Midbrain (tissue), 1 donor: Measurements from ENCODE around the gene SPAG5.

ENCODE experiments used
- DNase-seq: peaks from one replicate; lab custom pipeline; 2025; lab: John Stamatoyannopoulos, UW

Gene SPAG5, protein sequence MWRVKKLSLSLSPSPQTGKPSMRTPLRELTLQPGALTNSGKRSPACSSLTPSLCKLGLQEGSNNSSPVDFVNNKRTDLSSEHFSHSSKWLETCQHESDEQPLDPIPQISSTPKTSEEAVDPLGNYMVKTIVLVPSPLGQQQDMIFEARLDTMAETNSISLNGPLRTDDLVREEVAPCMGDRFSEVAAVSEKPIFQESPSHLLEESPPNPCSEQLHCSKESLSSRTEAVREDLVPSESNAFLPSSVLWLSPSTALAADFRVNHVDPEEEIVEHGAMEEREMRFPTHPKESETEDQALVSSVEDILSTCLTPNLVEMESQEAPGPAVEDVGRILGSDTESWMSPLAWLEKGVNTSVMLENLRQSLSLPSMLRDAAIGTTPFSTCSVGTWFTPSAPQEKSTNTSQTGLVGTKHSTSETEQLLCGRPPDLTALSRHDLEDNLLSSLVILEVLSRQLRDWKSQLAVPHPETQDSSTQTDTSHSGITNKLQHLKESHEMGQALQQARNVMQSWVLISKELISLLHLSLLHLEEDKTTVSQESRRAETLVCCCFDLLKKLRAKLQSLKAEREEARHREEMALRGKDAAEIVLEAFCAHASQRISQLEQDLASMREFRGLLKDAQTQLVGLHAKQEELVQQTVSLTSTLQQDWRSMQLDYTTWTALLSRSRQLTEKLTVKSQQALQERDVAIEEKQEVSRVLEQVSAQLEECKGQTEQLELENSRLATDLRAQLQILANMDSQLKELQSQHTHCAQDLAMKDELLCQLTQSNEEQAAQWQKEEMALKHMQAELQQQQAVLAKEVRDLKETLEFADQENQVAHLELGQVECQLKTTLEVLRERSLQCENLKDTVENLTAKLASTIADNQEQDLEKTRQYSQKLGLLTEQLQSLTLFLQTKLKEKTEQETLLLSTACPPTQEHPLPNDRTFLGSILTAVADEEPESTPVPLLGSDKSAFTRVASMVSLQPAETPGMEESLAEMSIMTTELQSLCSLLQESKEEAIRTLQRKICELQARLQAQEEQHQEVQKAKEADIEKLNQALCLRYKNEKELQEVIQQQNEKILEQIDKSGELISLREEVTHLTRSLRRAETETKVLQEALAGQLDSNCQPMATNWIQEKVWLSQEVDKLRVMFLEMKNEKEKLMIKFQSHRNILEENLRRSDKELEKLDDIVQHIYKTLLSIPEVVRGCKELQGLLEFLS

DNA sequence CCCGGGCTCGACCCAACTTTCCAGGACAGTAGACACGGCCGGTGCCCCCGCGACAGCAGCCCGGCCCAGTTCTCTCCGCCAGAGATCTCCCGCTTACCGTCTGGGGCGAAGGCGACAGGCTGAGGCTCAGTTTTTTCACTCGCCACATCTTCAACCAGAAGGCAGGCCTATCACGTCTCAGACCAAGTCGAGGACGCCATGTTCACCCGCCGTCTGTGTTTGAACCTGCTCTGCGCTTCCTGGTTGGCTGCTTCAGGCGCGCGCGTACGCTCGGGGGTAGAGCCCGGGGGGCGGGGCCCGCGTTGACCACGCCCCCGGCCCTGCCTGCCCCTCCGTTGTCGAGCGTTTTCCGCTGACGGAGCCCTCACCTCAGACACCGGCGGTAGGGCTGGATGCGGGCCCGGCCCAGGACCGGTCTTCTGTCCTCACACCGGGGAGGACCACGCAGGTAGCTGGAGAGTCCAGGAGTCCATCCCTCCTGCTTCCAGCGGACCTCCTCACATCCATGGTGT is at the start of gene SPAG5:
Gene SPAG5, minus strand, starts transcription at position 227 of the 512 bp plus-strand sequence. Its CDS starts 79 bp downstream, at position 148.
- DNase-seq = peak; percentile 91

DNA sequence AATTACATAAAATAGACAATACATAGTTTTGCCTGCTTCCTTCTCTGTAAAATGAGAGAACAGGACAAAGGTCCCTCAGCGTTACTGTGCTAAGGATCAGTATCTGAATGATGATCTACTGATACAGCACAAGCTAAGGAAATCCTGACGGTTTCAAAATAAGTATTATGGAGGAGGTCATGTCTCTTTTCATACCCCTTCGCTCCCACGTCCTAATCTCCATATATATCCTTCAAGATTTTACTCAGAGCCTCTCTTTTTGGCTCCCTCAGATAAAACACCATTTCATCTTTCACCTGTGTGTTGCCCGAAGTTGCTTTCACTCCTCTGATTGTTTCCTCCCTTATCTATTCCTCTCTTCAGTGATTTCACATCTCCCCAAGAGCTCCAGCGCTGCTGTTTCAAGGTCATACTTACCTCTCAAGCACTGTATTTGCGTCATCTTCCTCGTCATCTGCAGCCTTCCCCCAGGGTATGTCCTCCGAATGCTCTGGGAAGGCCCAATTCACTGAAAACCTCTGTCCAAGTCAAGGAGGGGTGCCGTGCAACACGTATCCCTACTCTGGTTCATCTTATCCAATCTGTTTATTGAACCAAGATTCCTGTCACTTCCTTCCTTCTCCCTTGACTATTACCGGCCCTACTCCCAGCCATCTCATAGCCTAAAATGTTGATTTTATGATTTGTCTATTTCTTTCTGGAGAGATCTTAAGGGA is 47.4 kb upstream of the SPAG5 start:
- no peak for DNase-seq

DNA sequence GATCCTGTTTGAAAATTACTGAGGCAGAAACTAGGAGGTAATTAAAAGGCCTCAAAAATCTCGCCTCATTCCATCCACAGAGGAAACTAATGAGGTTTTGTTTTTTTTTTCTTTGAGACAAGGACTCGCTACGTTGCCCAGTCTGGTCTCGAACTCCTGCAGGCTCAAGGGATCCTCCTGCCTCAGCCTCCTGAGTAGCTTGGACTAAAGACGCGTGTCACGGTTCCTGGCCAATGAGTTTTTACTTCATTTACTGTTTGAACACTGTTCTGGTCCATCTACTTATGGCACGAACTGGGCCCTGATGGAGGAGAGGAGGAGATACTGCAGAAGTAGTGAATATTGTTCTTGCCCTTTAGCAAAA is 46.7 kb upstream of the SPAG5 start:
- DNase-seq = no peak

DNA sequence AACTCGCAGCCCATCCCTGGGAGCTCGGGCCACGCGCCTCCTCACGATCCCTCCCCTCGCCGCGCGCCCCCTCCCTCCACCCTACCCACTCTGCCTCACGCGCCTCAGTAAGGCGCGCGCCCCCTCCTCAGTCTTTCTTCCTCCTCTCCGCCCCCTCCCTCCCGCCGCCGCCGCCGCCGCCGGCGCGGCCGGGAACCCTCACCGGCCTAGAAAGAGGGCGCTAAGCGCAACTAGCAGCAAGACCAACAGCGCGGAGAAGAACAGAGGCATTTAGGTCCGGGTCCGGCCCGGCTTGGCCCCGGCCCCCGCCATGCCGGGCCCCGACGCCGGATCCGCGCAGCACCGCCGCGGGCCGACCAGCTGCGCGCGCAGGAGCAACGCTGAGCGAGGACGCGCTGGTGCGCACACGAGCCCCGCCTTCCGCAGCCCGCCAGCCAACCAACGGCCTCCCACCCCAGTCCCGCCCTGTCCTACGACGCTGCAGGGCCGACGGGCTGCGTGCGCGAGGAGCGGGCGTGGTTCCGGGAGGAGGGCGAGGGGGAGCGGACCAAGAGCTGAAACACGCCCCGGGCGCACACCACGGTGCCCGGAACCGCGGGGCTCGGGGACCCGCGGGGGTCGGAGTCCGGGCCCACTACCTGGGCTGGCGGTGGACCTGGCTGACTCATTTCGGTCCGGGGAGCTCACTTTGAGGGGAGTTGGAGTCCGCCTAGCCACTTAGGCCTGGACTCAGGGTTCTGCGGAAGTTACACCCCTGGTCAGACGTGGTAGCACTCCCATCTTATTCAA is 46.2 kb upstream of the SPAG5 start, which contains the start of gene BLTP2:
Gene BLTP2, minus strand, starts transcription at position 372 of the 789 bp plus-strand sequence. Its CDS starts 102 bp downstream, at position 270.
- peak; percentile 95 for DNase-seq

DNA sequence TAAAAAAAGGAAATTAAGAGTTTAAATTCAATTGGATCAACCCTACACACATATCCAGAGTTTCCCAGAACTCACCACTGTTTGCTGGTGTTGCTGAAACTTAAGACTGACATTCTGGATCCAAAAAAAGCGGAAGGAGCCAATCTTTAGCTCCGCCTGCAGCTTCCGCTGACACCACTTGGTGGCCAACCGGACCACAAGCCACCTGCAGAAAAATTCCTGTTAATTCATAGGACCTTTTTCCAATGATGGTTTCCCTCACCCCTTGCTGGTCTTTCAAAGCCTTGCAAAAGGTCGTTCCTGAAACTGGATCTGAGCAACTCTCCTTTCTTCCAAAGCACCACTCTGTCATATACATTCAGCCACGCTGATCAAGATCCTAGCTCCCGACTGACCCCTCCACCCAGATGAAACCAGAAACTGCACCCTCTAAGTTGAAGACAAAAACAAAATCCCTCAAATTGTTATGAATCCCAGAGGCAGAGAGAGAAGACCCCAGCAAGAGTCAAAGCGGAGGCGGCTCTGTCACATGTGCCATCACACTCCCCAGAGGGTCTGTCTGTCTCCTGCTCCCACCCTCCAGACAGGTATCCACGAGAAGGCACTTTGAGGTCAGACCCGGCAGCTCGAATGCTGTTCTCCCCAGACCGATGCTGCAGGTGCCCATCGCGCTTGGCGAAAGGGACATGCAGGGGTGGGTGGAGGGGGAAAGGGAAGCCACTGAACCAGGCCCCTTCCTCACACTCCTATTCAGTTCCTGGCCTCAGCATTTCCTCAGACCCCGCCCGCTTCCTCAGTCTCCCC is 45.4 kb upstream of the SPAG5 start:
- DNase-seq = peak; percentile 21

DNA sequence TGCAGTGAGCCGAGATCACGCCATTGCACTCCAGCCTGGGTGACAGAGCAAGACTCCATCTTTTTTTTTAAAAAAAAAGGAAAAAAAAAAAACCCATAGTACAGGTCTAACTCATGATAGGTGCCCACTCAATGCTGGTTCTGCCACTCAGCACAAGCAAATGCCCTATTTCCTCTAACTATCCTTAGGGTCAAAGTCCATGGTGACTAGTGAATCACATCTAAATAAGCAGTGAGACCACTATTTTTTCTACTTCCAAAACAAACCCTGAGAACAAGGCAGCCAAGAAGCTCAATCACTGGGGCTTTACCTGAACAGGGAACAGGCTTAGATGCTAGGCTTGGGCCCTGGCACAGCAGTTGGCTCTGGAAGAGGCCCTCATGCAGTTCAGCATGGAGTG is 42.8 kb upstream of the SPAG5 start:
- no peak for DNase-seq

DNA sequence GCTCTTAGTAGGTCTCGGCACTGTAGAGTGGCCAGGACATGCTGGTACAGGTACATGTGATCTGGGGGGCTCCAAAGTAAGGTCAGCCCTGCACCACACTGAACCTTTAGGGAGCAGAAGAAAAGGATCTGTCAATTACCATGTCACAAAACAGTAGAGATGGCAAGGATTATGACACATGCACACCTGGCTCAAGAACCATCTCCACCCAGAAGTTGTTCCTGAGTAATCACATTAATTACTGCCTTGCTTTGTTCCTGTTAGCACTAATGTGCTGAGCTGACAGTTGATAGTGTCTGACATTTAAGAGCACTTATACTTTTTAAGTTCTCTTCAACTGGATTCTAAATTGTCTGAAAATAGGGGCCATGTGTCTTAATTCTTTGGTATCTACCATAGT is 36.7 kb upstream of the SPAG5 start:
- no peak for DNase-seq

DNA sequence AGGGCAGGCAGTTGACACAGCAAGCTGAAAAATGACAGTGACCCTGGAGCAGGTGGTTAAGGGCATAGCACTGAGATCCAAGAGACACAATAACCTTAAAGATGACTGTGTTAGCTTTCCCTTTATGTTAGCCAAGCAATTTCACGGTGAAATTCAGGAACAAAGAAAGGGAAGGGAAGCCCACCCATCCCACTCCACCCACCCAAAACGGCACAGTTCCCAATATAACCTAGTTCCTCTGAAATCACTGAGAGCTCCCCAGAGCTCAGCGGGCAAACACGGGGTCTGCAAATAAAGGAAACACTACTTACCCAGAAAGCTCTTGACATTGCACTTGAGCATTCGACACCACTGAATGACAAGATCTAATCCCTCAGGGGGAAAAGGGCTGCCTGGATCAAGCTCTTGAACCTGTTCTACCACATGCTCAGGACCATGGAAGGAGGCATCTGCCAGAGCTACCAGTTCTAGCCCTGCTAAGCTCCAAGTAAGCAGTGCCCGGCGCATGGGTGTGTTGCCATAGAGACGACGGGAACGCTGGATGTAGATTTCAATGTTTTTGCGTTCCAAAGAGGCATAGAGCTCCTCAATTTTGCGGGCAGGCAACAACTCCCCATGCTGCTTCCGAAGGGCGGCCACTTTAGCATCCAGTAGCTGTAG is 35.5 kb upstream of the SPAG5 start:
- DNase-seq = no peak

DNA sequence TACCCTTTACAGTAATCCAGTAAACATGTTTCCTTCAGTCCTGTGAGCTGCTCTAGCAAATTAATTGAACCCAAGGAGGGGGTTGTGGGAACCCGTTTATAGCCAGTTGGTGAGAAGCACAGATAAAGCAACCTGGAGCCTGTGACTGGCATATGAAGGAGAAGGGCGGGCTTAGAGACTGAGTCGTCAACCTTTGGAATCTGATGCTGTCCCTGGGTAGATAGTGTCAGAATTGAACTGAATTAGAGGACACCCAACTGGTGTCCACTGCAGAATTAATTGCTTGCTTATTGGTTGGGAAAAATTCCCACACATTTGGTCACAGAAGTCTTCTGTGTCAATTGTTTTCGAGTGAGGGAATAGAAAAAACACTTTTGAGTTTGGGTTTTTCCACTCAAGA is 28.0 kb upstream of the SPAG5 start:
- DNase-seq = no peak

DNA sequence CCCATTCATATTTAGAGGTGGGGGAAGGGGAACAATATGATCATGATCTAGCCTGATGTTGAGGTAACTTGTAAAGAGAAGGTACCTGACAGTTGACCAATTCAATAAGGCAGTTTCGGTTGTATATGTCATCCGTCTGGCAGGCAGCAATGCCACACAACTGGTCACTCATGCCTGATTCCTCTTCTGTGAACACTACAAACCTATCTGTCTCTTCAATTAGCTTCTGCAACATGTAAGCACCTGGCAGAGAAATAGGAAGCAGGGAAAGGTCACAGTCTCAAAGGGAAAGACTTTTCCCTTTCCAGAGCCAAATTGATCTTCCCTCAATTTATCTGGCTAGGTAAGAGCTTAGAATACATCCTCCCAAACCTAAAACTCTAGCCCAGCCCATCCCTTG is 25.3 kb upstream of the SPAG5 start:
- no peak for DNase-seq

DNA sequence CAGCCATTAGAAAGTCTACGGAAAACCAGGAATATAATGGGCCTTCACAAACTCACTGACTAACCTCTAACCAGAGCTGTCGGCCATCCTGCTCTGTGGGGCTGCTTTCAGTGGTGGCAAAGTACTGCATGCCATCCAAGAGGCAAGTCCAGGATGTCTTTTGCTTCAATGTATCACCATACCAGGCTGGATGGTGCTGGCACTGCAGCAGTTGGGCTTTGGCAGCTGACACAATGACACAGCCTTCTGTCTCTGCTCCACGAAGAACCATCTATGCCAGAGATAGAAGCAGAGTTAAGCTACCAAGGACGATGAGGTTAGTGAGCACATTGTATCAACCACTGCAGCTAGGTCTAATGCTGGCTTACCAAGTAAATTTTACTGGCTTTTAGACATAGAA is 24.9 kb upstream of the SPAG5 start:
- no peak for DNase-seq

DNA sequence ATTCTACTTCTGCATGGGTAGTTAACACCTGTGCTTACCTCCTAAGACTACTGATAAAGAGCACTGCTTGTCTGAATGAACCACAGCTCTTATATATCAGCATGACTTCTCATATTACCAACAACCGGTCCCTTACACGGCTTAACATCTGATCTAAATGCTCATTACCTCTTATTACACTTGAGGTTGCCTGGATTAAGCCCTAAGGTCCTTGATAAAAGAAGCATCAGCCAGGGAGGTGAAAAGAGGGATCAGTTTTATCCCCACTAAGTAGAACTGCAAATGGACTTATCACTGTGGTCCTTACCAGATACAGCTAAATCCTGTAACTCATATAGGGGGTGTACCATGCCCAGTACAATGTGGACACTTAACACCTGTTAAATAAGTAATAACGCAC is 23.4 kb upstream of the SPAG5 start:
- DNase-seq = no peak

DNA sequence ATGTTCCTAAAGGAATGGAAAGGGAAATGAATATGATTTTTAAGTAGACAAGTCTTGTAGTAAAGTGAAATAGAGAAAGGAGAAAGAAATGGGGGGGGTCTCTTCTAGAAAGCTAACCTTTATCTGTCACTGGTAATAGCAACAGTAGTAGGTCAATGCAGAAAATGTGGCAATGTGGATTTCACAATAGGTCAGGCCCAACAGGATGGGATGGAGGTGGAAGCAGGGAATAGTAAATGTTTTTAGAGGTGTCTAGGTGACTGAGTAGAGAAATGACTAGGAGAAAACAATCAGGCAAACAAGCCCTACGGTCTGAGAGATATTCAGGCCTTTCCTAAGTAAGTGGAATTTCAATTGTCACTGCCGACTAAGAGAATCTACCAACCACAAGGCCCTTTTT is 21.2 kb upstream of the SPAG5 start:
- no peak for DNase-seq

DNA sequence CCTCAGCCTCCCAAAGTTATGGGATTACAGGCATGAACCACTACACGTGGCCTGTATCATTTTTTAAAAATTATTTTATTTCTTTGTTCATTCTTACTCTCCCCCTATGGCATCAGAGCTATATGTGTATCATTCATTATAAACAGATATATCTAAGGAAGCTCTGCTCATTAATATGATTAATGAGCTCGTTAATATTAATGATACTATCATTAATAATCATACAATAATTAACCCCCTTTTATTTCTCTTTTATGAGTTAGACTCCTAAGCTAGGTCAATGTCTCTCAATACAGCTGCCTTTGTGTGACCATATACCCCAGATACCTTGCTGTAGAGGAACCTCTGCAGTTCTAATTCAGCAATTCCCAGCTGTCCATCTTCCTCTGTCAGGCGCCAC is 19.6 kb upstream of the SPAG5 start:
- DNase-seq = no peak

DNA sequence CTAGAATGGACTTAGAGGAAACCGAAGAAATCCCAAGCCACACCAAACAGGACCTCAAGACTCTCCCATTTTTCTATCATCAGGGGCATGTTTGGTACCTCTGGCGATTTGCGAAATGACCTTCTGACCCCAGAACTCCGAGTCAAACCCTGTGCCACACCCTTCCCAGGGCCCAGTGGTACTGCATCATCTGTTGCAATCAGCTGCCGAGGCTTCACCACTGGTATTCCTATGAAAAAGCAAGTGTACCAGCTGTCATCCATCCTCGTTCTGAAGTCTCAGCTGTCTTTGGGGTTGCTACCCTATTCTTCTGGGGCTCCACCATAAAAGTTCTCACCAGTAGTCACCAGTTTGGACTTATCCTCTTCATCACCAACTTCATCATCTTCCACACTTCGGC is 17.5 kb upstream of the SPAG5 start:
- DNase-seq = no peak

DNA sequence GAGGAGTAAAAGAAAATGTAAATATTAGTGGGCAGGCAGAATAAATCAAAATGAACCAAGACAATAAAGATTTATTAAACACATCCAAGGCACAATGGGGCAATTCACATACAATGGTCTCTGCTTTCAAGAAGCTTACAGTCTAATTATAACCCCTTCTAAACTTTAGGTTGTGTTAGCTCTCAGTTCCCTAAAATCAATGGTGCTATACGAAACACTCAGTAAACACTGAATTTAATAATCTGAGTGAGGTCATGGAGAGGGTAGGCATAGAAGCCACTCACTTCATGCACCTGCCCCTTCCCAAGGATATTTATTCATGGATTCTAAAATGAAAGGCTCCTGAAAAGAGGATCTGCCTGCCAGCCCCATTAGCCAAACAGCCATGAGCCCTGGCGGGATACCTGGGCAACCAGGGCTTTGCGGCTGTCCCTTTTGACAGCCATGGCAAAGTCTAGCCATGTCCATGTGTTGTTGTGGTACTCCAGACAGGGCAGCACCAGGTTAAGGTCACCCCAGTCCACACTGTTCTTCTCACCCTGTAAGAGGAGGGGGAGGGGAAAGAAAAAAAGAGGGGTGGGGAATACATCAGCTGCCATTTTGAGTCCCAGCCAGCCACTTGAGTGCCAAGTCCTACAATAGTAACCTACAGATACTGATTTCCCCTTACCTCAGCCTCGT is 16.6 kb upstream of the SPAG5 start:
- no peak for DNase-seq

DNA sequence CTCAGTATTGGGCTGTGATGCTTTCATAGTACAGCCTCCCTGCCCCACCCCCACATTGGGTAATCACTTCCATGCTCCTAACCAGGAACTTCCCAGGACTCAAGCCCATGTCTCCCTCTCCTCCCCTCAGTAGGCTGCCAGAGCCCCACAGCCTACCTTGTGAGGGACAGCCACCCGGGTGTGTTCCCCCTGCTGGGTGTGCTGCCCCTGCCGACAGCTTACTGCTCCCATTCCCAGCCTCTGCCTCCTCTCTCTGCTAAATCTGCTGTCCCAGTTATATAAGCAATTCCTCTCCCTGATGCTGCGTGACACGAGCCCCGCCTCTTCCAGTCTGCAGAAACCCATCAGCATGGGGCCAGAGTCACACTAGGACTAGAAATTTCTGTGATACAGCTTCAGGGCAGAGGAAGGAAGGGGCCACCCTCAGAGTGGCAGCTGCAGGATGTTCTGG is 15.1 kb upstream of the SPAG5 start, which contains the start of gene RSKR:
Gene RSKR, minus strand, starts transcription at position 255 of the 451 bp plus-strand sequence. Its CDS starts 24 bp downstream, at position 231.
- no peak for DNase-seq
